IMR-90 (cell line): Measurements from ENCODE around the gene RCBTB2. TPM values are rescaled to one million over a fixed set of nuclear protein-coding genes. Genes with fewer than 3 reads are reported as not detected.

ENCODE experiments used
- ATAC-seq: fragments of 200-7000 bp; cut with Tn5 transposase; 2 replicates; pipeline ENCODE4 v1.9.1; 2020; ENCODE audit warnings: low read depth, mild to moderate bottlenecking, moderate library complexity
- BruUV-seq: library from RNA; stranded (reverse); fragments of 400-500 nt; replicated peaks from 2 replicates; lab custom pipeline; 2021; lab: Mats Ljungman, UMichigan
- CTCF ChIA-PET: fragments of 300-600 bp; formaldehyde crosslinking; extraction: SDS; loops from one replicate; lab custom pipeline; 2021; ENCODE audit warnings: antibody characterized with exemption; lab: Yijun Ruan, JAX
- POLR2A ChIA-PET: fragments of 300-600 bp; sonication (Branson Sonifier 250); formaldehyde crosslinking; loops from one replicate; lab custom pipeline; 2022; ENCODE audit warnings: antibody characterized with exemption; ENCODE audit not compliant: unreplicated experiment; lab: Charles Lee
- DNase-seq: peaks from one replicate; pipeline ENCODE4 v3.0.0; 2013
- H2AFZ ChIP-seq: replicated peaks from 2 replicates; pipeline ENCODE3; 2013; ENCODE audit warnings: low read length, mild to moderate bottlenecking; ENCODE audit not compliant: poor library complexity
- H2AK5ac ChIP-seq: 2 replicates; pipeline ENCODE4 v1.6.1; 2013; ENCODE audit warnings: low read depth, low read length, inconsistent platforms
- H2AK9ac ChIP-seq: replicated peaks from 2 replicates; pipeline ENCODE3; 2013; ENCODE audit warnings: mild to moderate bottlenecking, low read depth, low read length, moderate library complexity; ENCODE audit not compliant: poor library complexity
- H2BK120ac ChIP-seq: 2 replicates; pipeline ENCODE4 v1.6.1; 2013; ENCODE audit warnings: low read depth, low read length, inconsistent platforms
- H2BK15ac ChIP-seq: 3 replicates; pipeline ENCODE4 v1.6.1; 2013; ENCODE audit warnings: low read depth, low read length, inconsistent platforms
- H2BK20ac ChIP-seq: 2 replicates; pipeline ENCODE4 v1.6.1; 2013; ENCODE audit warnings: low read depth, mild to moderate bottlenecking, inconsistent platforms, low read length, moderate library complexity
- H2BK5ac ChIP-seq: 2 replicates; pipeline ENCODE4 v1.6.1; 2013; ENCODE audit warnings: mild to moderate bottlenecking, low read depth, low read length, inconsistent platforms; ENCODE audit not compliant: poor library complexity, severe bottlenecking
- H3K14ac ChIP-seq: replicated peaks from 2 replicates; pipeline ENCODE4 v1.6.1; 2013; ENCODE audit warnings: low read depth, low read length, inconsistent platforms
- H3K18ac ChIP-seq: 2 replicates; pipeline ENCODE4 v1.6.1; 2013; ENCODE audit warnings: low read depth, low read length, control low read depth
- H3K23ac ChIP-seq: 2 replicates; pipeline ENCODE4 v1.6.1; 2013; ENCODE audit warnings: low read depth, low read length, inconsistent platforms
- H3K27ac ChIP-seq: 2 replicates; pipeline ENCODE4 v1.5.1; 2013; ENCODE audit warnings: mild to moderate bottlenecking, control low read depth, low read length; ENCODE audit not compliant: insufficient read depth
- H3K27me3 ChIP-seq: 2 replicates; pipeline ENCODE4 v1.6.1; 2013; ENCODE audit warnings: low read length; ENCODE audit not compliant: control insufficient read depth, insufficient read depth
- H3K36me3 ChIP-seq: 2 replicates; pipeline ENCODE4 v1.6.1; 2013; ENCODE audit warnings: low read length, mixed read lengths; ENCODE audit not compliant: control insufficient read depth, insufficient read depth
- H3K4ac ChIP-seq: 2 replicates; pipeline ENCODE4 v1.6.1; 2013; ENCODE audit warnings: low read depth, low read length, inconsistent platforms
- H3K4me1 ChIP-seq: 2 replicates; pipeline ENCODE4 v1.6.1; 2013; ENCODE audit warnings: low read length, mixed read lengths; ENCODE audit not compliant: control insufficient read depth, insufficient read depth
- H3K4me2 ChIP-seq: 2 replicates; pipeline ENCODE4 v1.6.1; 2013; ENCODE audit warnings: low read depth, mild to moderate bottlenecking, control low read depth, low read length, moderate library complexity
- H3K4me3 ChIP-seq: 2 replicates; pipeline ENCODE4 v1.5.1; 2013; ENCODE audit warnings: low read depth, mild to moderate bottlenecking, control low read depth, low read length, moderate library complexity; ENCODE audit not compliant: insufficient read depth
- H3K56ac ChIP-seq: 2 replicates; pipeline ENCODE4 v1.6.1; 2013; ENCODE audit warnings: low read length, inconsistent platforms; ENCODE audit not compliant: insufficient read depth; ENCODE audit errors: extremely low read depth
- H3K79me1 ChIP-seq, 2 experiments: 2 replicates each; pipeline ENCODE4 v1.6.1; 2013; ENCODE audit warnings: low read length in 2 of 2, inconsistent platforms in 1 of 2, low read depth in 1 of 2
- H3K9ac ChIP-seq: 2 replicates; pipeline ENCODE4 v1.6.1; 2013; ENCODE audit warnings: low read depth, low read length, control low read depth
- H3K9me1 ChIP-seq: 2 replicates; pipeline ENCODE4 v1.6.1; 2013; ENCODE audit warnings: low read length, inconsistent platforms; ENCODE audit not compliant: insufficient read depth
- H3K9me3 ChIP-seq: 2 replicates; pipeline ENCODE4 v1.6.1; 2013; ENCODE audit warnings: low read length; ENCODE audit not compliant: control insufficient read depth, insufficient read depth
- H4K20me1 ChIP-seq: 2 replicates; pipeline ENCODE4 v1.6.1; 2013; ENCODE audit warnings: low read length, inconsistent platforms; ENCODE audit not compliant: insufficient read depth
- H4K5ac ChIP-seq: 2 replicates; pipeline ENCODE4 v1.6.1; 2013; ENCODE audit warnings: mild to moderate bottlenecking, low read depth, low read length, control low read depth
- H4K8ac ChIP-seq, 2 experiments: 2 replicates each; pipeline ENCODE4 v1.6.1; 2013; ENCODE audit warnings: low read depth in 2 of 2, low read length in 2 of 2, control low read depth in 1 of 2, inconsistent platforms in 1 of 2
- H4K91ac ChIP-seq: 2 replicates; pipeline ENCODE4 v1.6.1; 2013; ENCODE audit warnings: low read depth, low read length, inconsistent platforms; ENCODE audit not compliant: insufficient read depth
- CEBPB ChIP-seq: IDR thresholded peaks from 2 replicates; pipeline ENCODE4 v1.6.1; 2012; ENCODE audit warnings: low read depth, low read length, improper control_type of control experiment
- RAD21 ChIP-seq: IDR thresholded peaks from 2 replicates; pipeline ENCODE4 v1.6.1; 2012; ENCODE audit warnings: low read length, improper control_type of control experiment
- WGBS, 2 experiments: methylation state at CpG; one replicate each; pipeline versions ENCODE4 v1.1.5 to v1.1.7; 2013; ENCODE audit warnings: missing lambda C conversion rate in 2 of 2; ENCODE audit not compliant: insufficient read length in 1 of 2; ENCODE audit errors: extremely low coverage in 2 of 2; 5-methylcytosine and 5-hydroxymethylcytosine counted together
- dilution Hi-C: fragments of 300-500 bp; cut with HindIII; formaldehyde crosslinking; loops from one replicate; pipeline ENCODE4 v1.14.3; 2018; ENCODE audit warnings: low sequenced_read_pairs; ENCODE audit not compliant: unreplicated experiment
- in situ Hi-C: fragments of 300-500 bp; cut with MboI; formaldehyde crosslinking; loops from 3 replicates; pipeline ENCODE4 v1.14.3; 2019; ENCODE audit warnings: low sequenced_read_pairs, inconsistent platforms, mixed read lengths
- intact Hi-C: fragments of 100-400 bp; cut with micrococcal nuclease; formaldehyde crosslinking; loops from 2 replicates; pipeline ENCODE4 v1.10.0; 2022
- polyA plus RNA-seq, 3 experiments: library from polyadenylated mRNA; depleted of rRNA; stranded (reverse); fragments of >200 nt; gene quantifications; 2 replicates each; pipeline ENCODE4 v1.2.3, GENCODE V29; 2012; ENCODE audit warnings: low replicate concordance in 1 of 3
- total RNA-seq: library from RNA; depleted of rRNA; stranded (reverse); fragments of >200 nt; gene quantifications from 2 replicates; pipeline ENCODE4 v1.2.3, GENCODE V29; 2012

The RCBTB2 gene
- total and polyA plus RNA-seq, 2 of the 4 experiments (the other 2 are of a cell fraction): 4.0 to 5.2 TPM

DNA sequence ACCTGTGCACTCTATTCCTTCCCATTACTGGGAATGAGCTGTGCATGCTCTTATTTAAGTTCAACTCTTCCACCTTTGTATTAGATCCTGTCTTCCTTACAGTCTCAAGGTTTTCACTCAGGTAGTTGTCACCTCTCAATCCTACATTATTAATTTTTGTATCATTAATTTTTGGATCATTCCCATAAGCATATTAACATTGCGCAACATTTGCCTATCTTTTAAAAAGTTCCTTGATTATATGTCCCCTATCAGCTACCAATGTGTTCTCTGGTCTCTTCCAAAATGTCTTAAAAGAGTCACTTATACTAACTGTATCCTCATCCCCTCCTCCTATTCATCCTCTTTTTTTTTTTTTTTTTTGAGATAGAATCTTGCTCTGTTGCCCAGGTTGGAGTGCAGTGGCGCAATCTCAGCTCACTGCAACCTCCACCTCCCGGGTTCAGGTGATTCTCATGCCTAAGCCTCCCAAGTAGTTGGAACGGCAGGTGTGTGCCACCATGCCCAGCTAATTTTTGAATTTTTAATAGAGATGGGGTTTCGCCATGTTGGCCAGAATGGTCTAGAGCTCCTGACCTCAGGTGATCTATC lies 2.1 kb upstream of the RCBTB2 start:
- Histone ChIP-seq H2BK5ac (no peak overlapping the region), H4K20me1 (no peaks in the 10 kb centered on the region), H3K27me3 (no peaks in the 10 kb centered on the region), H2AFZ (no peak overlapping the region), H3K23ac (no peak overlapping the region), H2AK9ac (no peak overlapping the region), H2BK15ac (no peak overlapping the region), H4K5ac (no peak overlapping the region), H2AK5ac (no peak overlapping the region), H3K14ac (no peak overlapping the region), H3K56ac (no peak overlapping the region), H3K4me2 (no peak overlapping the region), H3K27ac (no peak overlapping the region), H3K36me3 (no peaks in the 10 kb centered on the region), H3K9me3 (no peaks in the 10 kb centered on the region), H3K4me3 (no peak overlapping the region), H3K79me1 (peaks cover 8 to 13% of the 10 kb centered on the region in 2 experiments), H2BK120ac (no peak overlapping the region), H3K9ac (no peak overlapping the region), H3K9me1 (peaks cover 2% of the 10 kb centered on the region; the same call in 1 of the 2 replicates), H2BK20ac (no peak overlapping the region), H3K18ac (no peak overlapping the region), H4K8ac (no peak overlapping the region), H4K91ac (no peak overlapping the region), H3K4ac (no peak overlapping the region), H3K4me1 (peaks cover 5% of the 10 kb centered on the region)
- POLR2A ChIA-PET: no interaction called here
- DNase-seq: no peak
- WGBS, 2 experiments: no CpG with 5 or more reads among the region's 5 CpGs
- intact Hi-C loops: loop anchor here (5.0 kb wide), 1 partner anchor 128 kb away; no protein-coding TSS in a partner anchor
- no TSS peak for BruUV-seq
- dilution Hi-C loops: no loop called here
- CTCF ChIA-PET: interaction anchor here (0.6 kb wide), 1 partner anchor 1704 kb away, joined by 3 read pairs; no protein-coding TSS in a partner anchor
- ATAC-seq: no peak
- peak; percentile 92 for TF ChIP-seq CEBPB
- no peak for TF ChIP-seq RAD21
- in situ Hi-C loops: no loop called here
